Colonic mucosa (tissue), 4 donors: ENCODE measurements around the gene RAPGEF5. TPM values are rescaled to one million over a fixed set of nuclear protein-coding genes. Genes with fewer than 3 reads are reported as not detected.

Source experiments
- DNase-seq: peaks from one replicate; pipeline ENCODE4 v3.0.0-alpha.2; 2020
- H3K27ac ChIP-seq: fragments of 200-600 bp; one replicate; pipeline ENCODE4 v1.8.0; 2021
- H3K27me3 ChIP-seq: fragments of 200-600 bp; one replicate; pipeline ENCODE4 v1.8.0; 2021
- H3K36me3 ChIP-seq: fragments of 200-600 bp; one replicate; pipeline ENCODE4 v1.8.0; 2021
- H3K4me1 ChIP-seq: fragments of 200-600 bp; one replicate; pipeline ENCODE4 v1.8.0; 2021; ENCODE audit warnings: mild to moderate bottlenecking
- H3K4me3 ChIP-seq: fragments of 200-600 bp; one replicate; pipeline ENCODE4 v1.8.0; 2021
- H3K9ac ChIP-seq, 2 donors: one replicate each; pipeline ENCODE4 v1.7.0; 2013; ENCODE audit warnings: control low read depth in 2 of 2, low read depth in 2 of 2, low read length in 2 of 2
- H3K9me3 ChIP-seq: fragments of 200-600 bp; one replicate; pipeline ENCODE4 v1.8.0; 2021
- intact Hi-C: fragments of 100-400 bp; cut with DNase I; formaldehyde crosslinking; loops from one replicate; pipeline ENCODE4 v1.14.1; 2022
- total RNA-seq, 2 donors: library from RNA; stranded (reverse); fragmentation: NEBNext Ultra II Directional in 1 of 2; extraction: Animal tissue kit (Norgen Biotek cat#: 25700) in 1 of 2; gene quantifications; one replicate each; pipeline ENCODE4 v1.2.1, GENCODE V29; 2021
- TF ChIP-seq, protein P1 (sequence below): fragments of 200-600 bp; IDR thresholded peaks from one replicate; pipeline ENCODE4 v1.8.0; 2022; ENCODE audit warnings: antibody characterized with exemption, mild to moderate bottlenecking
- donor health status: healthy.
- donor health status: DM: no; HTN: no; CAD: no.
- donor health status: DM: no; HTN: no; CAD: no.

The RAPGEF5 gene
- total RNA-seq, 2 donors from 2014 or later, result 39.9 to 42.2 TPM

DNA sequence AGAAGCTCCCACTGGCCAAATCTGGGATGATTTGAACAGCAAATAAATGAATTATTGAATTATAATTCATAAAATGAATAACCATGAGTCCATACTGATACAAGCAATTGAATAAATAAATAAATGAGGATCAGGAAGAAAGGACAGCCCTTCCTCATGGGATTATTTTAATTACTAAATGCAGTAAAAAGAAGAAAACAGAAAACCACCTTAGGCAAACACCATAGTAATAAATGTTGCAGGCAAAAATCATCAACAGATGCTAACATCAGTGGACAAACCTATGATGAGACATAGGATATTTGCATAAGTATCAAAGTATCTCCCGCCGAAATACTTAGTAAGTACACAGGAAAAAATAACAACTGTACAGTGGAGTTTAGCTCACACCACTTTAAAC, 33.2 kb downstream of the RAPGEF5 start:
- Histone ChIP-seq H3K36me3 (no peaks in the 10 kb centered on the region), H3K9me3 (no peaks in the 10 kb centered on the region), H3K9ac (no peak overlapping the region), H3K27me3 (no peaks in the 10 kb centered on the region), H3K27ac (no peak overlapping the region), H3K4me1 (peaks cover 3% of the 10 kb centered on the region), H3K4me3 (no peak overlapping the region)
- intact Hi-C loops, result no loop called here
- TF ChIP-seq, protein P1, sequence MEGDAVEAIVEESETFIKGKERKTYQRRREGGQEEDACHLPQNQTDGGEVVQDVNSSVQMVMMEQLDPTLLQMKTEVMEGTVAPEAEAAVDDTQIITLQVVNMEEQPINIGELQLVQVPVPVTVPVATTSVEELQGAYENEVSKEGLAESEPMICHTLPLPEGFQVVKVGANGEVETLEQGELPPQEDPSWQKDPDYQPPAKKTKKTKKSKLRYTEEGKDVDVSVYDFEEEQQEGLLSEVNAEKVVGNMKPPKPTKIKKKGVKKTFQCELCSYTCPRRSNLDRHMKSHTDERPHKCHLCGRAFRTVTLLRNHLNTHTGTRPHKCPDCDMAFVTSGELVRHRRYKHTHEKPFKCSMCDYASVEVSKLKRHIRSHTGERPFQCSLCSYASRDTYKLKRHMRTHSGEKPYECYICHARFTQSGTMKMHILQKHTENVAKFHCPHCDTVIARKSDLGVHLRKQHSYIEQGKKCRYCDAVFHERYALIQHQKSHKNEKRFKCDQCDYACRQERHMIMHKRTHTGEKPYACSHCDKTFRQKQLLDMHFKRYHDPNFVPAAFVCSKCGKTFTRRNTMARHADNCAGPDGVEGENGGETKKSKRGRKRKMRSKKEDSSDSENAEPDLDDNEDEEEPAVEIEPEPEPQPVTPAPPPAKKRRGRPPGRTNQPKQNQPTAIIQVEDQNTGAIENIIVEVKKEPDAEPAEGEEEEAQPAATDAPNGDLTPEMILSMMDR, result no peak
- no peak for DNase-seq

DNA sequence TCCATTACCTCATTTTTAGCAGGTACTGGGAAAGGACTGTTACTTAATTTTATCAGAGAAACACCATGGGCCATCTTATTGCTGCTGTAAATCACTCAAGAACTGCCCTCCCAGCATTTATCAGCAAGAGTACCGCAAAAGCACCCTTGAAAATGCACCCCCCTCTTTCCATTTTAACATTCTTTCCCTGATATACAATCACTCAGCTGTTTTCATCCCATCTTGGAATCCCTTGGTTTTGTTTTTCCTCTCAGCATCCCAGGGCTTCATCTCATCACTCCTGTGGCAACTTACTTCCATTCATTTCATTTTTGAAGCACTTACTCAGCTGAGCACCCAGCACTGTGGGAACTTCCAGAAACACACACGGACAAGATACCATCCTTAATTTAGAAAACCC, 36.5 kb downstream of the RAPGEF5 start:
- intact Hi-C loops, result no loop called here
- no peak for DNase-seq
- Histone ChIP-seq H3K4me3 (no peak overlapping the region), H3K27ac (no peak overlapping the region), H3K9ac (no peak overlapping the region), H3K36me3 (no peaks in the 10 kb centered on the region), H3K9me3 (no peaks in the 10 kb centered on the region), H3K4me1 (peaks cover 3% of the 10 kb centered on the region), H3K27me3 (no peaks in the 10 kb centered on the region)
- TF ChIP-seq, protein P1, result no peak

DNA sequence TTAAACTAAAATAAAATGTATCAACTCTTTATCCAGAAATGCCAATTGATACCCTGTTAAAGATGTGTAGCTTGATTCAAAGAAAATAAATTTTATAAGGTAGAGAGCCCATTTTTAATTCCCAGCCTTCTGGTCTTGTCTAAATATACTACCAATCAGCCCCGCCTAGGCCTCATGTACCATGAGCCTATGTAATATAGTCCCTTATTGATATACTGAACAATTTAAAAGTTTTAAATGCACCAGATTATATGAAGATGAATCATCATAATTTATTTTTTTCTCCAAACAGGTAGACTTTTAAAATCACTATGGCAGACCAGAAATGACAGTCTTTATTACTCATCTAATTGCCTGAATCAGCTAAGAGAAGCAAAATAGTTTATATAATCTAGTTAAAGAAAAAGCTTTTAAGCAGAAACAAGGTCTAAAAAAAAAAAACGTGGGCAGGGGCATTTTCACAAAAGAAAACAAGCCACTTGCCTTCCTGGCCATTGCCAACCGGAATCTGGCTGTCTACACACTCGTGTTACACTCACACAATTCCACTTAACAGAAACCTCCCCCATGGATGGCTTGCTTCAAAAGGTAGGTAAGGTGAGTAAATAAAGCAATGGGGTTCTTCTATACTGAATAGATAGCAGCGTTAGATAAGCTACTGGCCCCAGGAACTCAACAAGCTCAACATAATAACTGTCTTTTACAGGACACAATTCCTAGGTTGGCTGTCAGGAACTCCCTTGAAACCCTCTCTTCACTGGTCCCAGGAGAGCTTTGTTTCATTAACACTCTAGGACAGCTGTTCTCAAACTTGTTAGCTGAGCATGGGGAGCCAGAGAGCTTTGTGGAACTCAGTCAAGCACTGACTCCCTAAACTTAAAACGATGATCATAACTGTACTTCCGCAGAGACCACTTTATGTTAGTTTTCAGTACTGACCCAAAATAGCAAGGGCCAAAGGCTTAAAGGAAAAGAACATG, 37.2 kb downstream of the RAPGEF5 start:
- no peak overlapping the region for H3K4me3 ChIP-seq
- intact Hi-C loops, result no loop called here
- H3K9me3 ChIP-seq, result no peaks in the 10 kb centered on the region
- H3K4me1 ChIP-seq, result peaks cover 3% of the 10 kb centered on the region
- TF ChIP-seq, protein P1, result no peak
- no peak for DNase-seq
- H3K27me3 ChIP-seq, result no peaks in the 10 kb centered on the region
- H3K36me3 ChIP-seq, result no peaks in the 10 kb centered on the region
- H3K9ac ChIP-seq, result no peak overlapping the region
- H3K27ac ChIP-seq, result no peak overlapping the region

DNA sequence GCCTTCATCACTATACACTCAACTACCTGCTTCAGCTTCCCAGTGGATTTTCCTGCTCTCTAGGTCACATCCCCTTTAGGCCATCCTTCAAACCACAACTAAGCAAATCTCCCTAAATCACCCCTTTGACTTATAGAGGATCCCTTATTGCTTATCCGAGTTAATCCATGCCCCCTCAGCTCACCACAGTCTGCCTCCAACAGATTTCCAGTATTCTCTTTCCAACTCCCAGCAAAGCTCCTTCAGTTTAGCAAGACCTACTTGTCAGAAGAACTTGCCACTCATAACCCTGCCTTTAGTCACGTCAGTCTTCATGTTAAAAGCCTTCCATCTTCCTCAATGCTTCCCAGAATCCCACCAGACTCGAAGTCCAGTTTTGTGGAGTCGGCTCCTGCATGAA, 38.6 kb downstream of the RAPGEF5 start:
- TF ChIP-seq, protein P1, result no peak
- no peaks in the 10 kb centered on the region for H3K27me3 ChIP-seq
- H3K4me3 ChIP-seq, result no peak overlapping the region
- H3K9ac ChIP-seq, result no peak overlapping the region
- H3K36me3 ChIP-seq, result no peaks in the 10 kb centered on the region
- H3K9me3 ChIP-seq, result no peaks in the 10 kb centered on the region
- intact Hi-C loops, result no loop called here
- no peak for DNase-seq
- no peak overlapping the region for H3K27ac ChIP-seq
- peaks cover 3% of the 10 kb centered on the region for H3K4me1 ChIP-seq

DNA sequence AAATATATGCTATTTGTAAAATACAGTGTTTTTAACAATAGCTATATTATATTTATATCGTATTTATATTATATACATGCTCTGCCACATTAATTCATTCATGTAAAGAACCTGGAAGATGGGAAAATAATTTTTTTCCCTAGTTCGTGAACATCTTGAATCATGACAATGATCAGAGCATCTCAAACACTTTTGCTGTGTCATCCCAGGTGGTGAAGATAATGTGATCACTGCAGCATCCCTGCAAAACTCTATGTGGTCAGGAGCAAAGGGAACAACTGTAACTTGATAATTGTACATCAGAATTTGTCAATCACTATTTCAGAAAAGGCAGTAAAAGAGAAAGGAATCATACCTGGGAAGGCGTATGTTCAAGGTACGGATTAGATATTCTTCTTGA, 39.3 kb downstream of the RAPGEF5 start:
- no peak overlapping the region for H3K27ac ChIP-seq
- no peaks in the 10 kb centered on the region for H3K36me3 ChIP-seq
- H3K4me1 ChIP-seq, result no peaks in the 10 kb centered on the region
- TF ChIP-seq, protein P1, result no peak
- H3K27me3 ChIP-seq, result no peaks in the 10 kb centered on the region
- H3K9ac ChIP-seq, result no peak overlapping the region
- no peaks in the 10 kb centered on the region for H3K9me3 ChIP-seq
- intact Hi-C loops, result no loop called here
- no peak overlapping the region for H3K4me3 ChIP-seq
- DNase-seq, result no peak
